Measurements from ENCODE around the gene FIBCD1. TPM values are rescaled to one million over a fixed set of nuclear protein-coding genes. Genes with fewer than 3 reads are reported as not detected.

The FIBCD1 gene
- total RNA-seq, 1 experiment from 2014 or later: not detected

GRCh38 chr9:130908146-130908877, 30.7 kb downstream of the FIBCD1 start:
- no peak overlapping the region for H3K4me3 ChIP-seq (ENCODE audit: low read length)
- H2AFZ ChIP-seq (ENCODE audit: low read length): no peak overlapping the region
- H3K9me3 ChIP-seq (ENCODE audit: low read length): no peaks in the 10 kb centered on the region
- H3K4me1 ChIP-seq (ENCODE audit: low read length): no peaks in the 10 kb centered on the region
- H3K27ac ChIP-seq (ENCODE audit: low read length): no peak overlapping the region
- DNase-seq: no peak
- H3K27me3 ChIP-seq (ENCODE audit: low read length): no peaks in the 10 kb centered on the region
- no peaks in the 10 kb centered on the region for H4K20me1 ChIP-seq (ENCODE audit: insufficient read depth, low read depth, low read length)
- H3K36me3 ChIP-seq (ENCODE audit: insufficient read depth, low read length): no peaks in the 10 kb centered on the region
- no peaks in the 10 kb centered on the region for H3K79me2 ChIP-seq (ENCODE audit: low read length)
- H3K4me2 ChIP-seq (ENCODE audit: low read depth, low read length, poor library complexity, severe bottlenecking): no peak overlapping the region
- no peaks in the 10 kb centered on the region for H3K9me2 ChIP-seq (replicated peaks; ENCODE audit: insufficient read depth, low read length)
- H3K9ac ChIP-seq (ENCODE audit: low read length): no peak overlapping the region

GRCh38 chr9:130906735-130907416, 32.2 kb downstream of the FIBCD1 start:
- no peaks in the 10 kb centered on the region for H3K79me2 ChIP-seq (ENCODE audit: low read length)
- no peak overlapping the region for H3K4me2 ChIP-seq (ENCODE audit: low read depth, low read length, poor library complexity, severe bottlenecking)
- H2AFZ ChIP-seq (ENCODE audit: low read length): no peak overlapping the region
- H3K27me3 ChIP-seq (ENCODE audit: low read length): no peaks in the 10 kb centered on the region
- DNase-seq: no peak
- no peaks in the 10 kb centered on the region for H3K36me3 ChIP-seq (ENCODE audit: insufficient read depth, low read length)
- no peak overlapping the region for H3K9ac ChIP-seq (ENCODE audit: low read length)
- H3K9me3 ChIP-seq (ENCODE audit: low read length): no peaks in the 10 kb centered on the region
- H3K9me2 ChIP-seq (replicated peaks; ENCODE audit: insufficient read depth, low read length): no peaks in the 10 kb centered on the region
- H3K27ac ChIP-seq (ENCODE audit: low read length): no peak overlapping the region
- no peak overlapping the region for H3K4me3 ChIP-seq (ENCODE audit: low read length)
- H3K4me1 ChIP-seq (ENCODE audit: low read length): no peaks in the 10 kb centered on the region
- no peaks in the 10 kb centered on the region for H4K20me1 ChIP-seq (ENCODE audit: insufficient read depth, low read depth, low read length)

DNA sequence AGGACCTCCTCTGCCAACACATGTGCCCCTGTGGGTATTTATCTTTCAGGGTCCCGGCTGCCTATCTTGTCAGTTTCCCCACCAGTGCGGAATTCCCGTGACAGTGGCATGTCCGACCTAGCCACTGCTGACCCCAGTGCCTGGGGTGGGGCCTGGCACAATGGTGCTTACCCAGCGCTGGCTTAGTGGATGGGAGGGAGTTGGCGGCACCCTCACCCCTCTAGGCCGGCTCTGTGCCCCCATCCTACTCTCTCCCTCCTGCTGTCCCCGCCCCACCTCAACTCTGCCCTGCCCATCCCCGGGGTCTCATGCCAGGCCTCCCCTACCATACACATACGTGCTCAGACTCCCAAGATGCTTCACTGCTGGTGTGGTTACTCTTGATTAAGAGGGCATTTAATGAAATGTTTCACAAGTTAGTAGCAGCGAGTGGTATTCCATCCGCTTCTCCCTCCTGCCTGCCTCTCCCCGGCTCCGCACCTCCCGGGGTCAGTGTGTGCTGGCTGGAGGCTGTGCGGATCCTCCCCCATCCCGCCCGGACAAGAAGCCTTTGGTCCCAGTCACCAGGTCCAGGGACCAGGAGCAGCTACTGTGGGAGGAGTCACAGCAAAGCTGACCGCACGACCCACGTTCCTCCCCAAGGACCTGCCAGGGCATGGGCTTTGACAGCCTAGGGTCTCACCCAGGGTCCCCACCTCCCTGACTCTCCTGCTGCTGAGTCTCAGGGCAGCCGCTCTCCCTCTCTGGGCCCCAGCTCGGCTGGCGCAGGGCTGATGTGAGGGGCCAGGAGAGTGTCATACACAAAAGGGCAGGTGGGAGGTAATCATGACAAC, 32.9 kb downstream of the FIBCD1 start:
- H3K27ac ChIP-seq (ENCODE audit: low read length): no peak overlapping the region
- H3K27me3 ChIP-seq (ENCODE audit: low read length): no peaks in the 10 kb centered on the region
- H3K4me1 ChIP-seq (ENCODE audit: low read length): no peaks in the 10 kb centered on the region
- DNase-seq: no peak
- no peaks in the 10 kb centered on the region for H3K9me2 ChIP-seq (replicated peaks; ENCODE audit: insufficient read depth, low read length)
- H3K4me3 ChIP-seq (ENCODE audit: low read length): no peak overlapping the region
- no peaks in the 10 kb centered on the region for H4K20me1 ChIP-seq (ENCODE audit: insufficient read depth, low read depth, low read length)
- no peaks in the 10 kb centered on the region for H3K9me3 ChIP-seq (ENCODE audit: low read length)
- H2AFZ ChIP-seq (ENCODE audit: low read length): no peak overlapping the region
- H3K4me2 ChIP-seq (ENCODE audit: low read depth, low read length, poor library complexity, severe bottlenecking): no peak overlapping the region
- no peaks in the 10 kb centered on the region for H3K36me3 ChIP-seq (ENCODE audit: insufficient read depth, low read length)
- no peaks in the 10 kb centered on the region for H3K79me2 ChIP-seq (ENCODE audit: low read length)
- no peak overlapping the region for H3K9ac ChIP-seq (ENCODE audit: low read length)

- Histone ChIP-seq H3K9me3 (ENCODE audit: low read length) (no peaks in the 10 kb centered on the region), H2AFZ (ENCODE audit: low read length) (no peak overlapping the region), H3K36me3 (ENCODE audit: insufficient read depth, low read length) (no peaks in the 10 kb centered on the region), H3K27ac (ENCODE audit: low read length) (no peak overlapping the region), H3K4me3 (ENCODE audit: low read length) (no peak overlapping the region), H3K27me3 (ENCODE audit: low read length) (no peaks in the 10 kb centered on the region), H3K9ac (ENCODE audit: low read length) (no peak overlapping the region), H3K9me2 (replicated peaks; ENCODE audit: insufficient read depth, low read length) (no peaks in the 10 kb centered on the region), H3K79me2 (ENCODE audit: low read length) (no peaks in the 10 kb centered on the region), H3K4me1 (ENCODE audit: low read length) (no peaks in the 10 kb centered on the region), H3K4me2 (ENCODE audit: low read depth, low read length, poor library complexity, severe bottlenecking) (no peak overlapping the region), H4K20me1 (ENCODE audit: insufficient read depth, low read depth, low read length) (no peaks in the 10 kb centered on the region)
- DNase-seq: no peak
Measured at GRCh38 chr9:130905125-130905901, 33.7 kb downstream of the FIBCD1 start.

DNA sequence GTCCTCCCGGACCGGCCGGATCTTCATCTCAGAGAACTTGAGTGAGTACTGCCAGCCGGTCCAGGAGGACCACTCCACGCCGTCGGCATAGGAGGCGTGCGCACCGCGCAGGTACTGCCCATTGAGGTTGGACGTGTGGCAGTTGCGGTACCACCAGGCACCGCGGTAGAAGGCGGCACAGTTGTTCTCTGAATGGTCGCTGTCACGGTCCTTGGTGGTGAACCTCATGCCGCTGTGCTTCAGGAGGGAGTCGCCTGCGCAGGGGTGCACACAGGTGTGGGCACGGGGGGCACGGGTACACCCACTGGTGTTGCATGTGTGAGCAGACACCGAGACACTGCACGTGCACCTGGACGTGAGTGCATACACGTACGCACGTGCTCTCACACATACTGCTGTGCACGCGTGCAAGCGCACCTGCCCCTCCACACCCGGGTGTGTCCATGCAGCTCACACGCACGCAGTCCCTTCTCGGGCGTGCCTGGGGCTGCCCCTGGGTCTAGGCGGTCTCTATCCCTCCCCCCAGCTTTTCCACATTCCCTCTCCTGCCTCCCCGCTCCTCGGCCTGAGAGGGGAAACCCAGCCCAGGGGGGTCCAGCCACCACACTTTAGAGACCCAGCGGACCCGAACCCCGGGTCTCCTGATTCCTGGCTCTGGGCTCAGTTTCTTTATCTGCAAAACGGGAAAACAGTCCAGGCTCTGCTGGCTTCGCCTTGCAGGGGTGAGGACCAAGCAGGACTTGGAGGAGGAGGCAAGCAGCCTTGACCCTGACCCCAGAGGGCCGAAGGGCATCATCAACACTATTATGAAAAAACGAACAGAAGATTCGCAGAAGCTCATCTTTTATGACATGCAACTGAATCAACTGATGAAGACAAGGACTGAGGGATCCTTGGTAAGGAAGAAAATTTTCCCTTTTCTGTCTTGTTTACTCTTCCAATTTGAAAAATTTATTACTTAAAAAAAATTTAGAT, 34.7 kb downstream of the FIBCD1 start:
- H4K20me1 ChIP-seq (ENCODE audit: insufficient read depth, low read depth, low read length): no peaks in the 10 kb centered on the region
- no peaks in the 10 kb centered on the region for H3K9me2 ChIP-seq (replicated peaks; ENCODE audit: insufficient read depth, low read length)
- no peaks in the 10 kb centered on the region for H3K9me3 ChIP-seq (ENCODE audit: low read length)
- no peak overlapping the region for H3K4me2 ChIP-seq (ENCODE audit: low read depth, low read length, poor library complexity, severe bottlenecking)
- no peak overlapping the region for H3K4me3 ChIP-seq (ENCODE audit: low read length)
- H3K36me3 ChIP-seq (ENCODE audit: insufficient read depth, low read length): no peaks in the 10 kb centered on the region
- no peak overlapping the region for H2AFZ ChIP-seq (ENCODE audit: low read length)
- DNase-seq: no peak
- no peaks in the 10 kb centered on the region for H3K4me1 ChIP-seq (ENCODE audit: low read length)
- no peak overlapping the region for H3K9ac ChIP-seq (ENCODE audit: low read length)
- no peaks in the 10 kb centered on the region for H3K79me2 ChIP-seq (ENCODE audit: low read length)
- no peak overlapping the region for H3K27ac ChIP-seq (ENCODE audit: low read length)
- no peaks in the 10 kb centered on the region for H3K27me3 ChIP-seq (ENCODE audit: low read length)

GRCh38 chr9:130903194-130904069, 35.6 kb downstream of the FIBCD1 start:
- no peak for DNase-seq
- Histone ChIP-seq H3K9me3 (ENCODE audit: low read length) (no peaks in the 10 kb centered on the region), H3K36me3 (ENCODE audit: insufficient read depth, low read length) (no peaks in the 10 kb centered on the region), H3K79me2 (ENCODE audit: low read length) (no peaks in the 10 kb centered on the region), H3K4me2 (ENCODE audit: low read depth, low read length, poor library complexity, severe bottlenecking) (no peak overlapping the region), H3K9ac (ENCODE audit: low read length) (no peak overlapping the region), H3K27me3 (ENCODE audit: low read length) (no peaks in the 10 kb centered on the region), H3K4me1 (ENCODE audit: low read length) (no peaks in the 10 kb centered on the region), H3K4me3 (ENCODE audit: low read length) (no peak overlapping the region), H2AFZ (ENCODE audit: low read length) (no peak overlapping the region), H3K9me2 (replicated peaks; ENCODE audit: insufficient read depth, low read length) (no peaks in the 10 kb centered on the region), H3K27ac (ENCODE audit: low read length) (no peak overlapping the region), H4K20me1 (ENCODE audit: insufficient read depth, low read depth, low read length) (no peaks in the 10 kb centered on the region)

Data from Karpas-422 (cell line).